ENCODE results near the gene TMC1.

Gene TMC1

GRCh38 chr9:72565535-72565934 is 44.1 kb downstream of the TMC1 start:
- no peak for DNase-seq (ENCODE audit: low read depth in 1 of 2, low spot score in 1 of 2)

DNA sequence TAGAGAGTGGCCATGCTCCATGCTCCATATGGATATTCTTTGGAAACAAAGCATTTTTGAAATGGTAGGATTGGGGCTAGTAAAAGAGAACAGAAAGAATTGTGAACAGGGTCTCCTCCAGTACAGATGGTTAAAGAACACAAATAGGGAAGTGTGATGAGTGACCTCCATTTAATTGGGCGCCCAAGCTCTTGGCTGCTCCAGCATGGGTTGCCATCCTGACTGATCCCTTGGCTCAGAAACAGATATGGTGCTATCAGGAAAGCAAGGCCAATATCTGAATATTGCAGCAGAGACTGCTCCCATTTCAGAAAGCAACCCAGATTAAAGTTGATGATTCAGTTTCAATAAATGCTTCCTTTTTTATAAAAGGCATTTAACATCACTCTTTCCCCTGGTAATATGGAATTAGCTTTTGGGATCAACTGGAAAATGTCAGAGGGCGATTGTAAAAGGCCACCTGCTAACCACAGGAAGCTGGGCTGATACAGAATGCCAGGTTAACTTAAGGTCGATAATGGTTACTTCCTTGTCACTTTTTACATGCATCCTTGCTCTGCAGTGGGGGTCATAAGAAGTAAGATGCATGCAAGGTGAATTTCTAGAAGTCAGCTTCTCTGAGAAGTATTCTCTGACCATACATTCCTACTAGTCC is 52.9 kb downstream of the TMC1 start:
- DNase-seq (ENCODE audit: low read depth in 1 of 2, low spot score in 1 of 2) = no peak

DNA sequence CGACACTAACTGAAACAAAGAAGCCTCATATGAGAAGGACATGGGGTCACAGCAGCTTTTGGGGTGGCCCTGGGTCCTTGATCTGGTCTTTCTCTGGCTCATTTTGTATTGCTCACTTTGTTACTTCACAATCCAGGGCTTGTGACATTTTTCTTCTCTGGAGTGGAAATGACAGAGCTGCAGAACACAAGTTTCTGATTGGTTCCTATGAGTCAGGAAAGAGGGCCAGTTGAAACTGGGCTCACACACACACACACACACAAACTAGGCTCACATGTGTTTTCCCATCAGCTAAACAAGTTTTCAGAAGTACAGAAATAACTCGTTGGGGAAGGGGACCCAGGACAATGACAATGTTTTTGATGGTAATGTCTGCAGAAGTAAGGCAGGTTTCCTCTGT is 54.3 kb downstream of the TMC1 start:
- no peak for DNase-seq (ENCODE audit: low read depth in 1 of 2, low spot score in 1 of 2)

GRCh38 chr9:72576087-72576486 is 54.7 kb downstream of the TMC1 start:
- DNase-seq (ENCODE audit: low read depth in 1 of 2, low spot score in 1 of 2) = no peak

- DNase-seq (ENCODE audit: low read depth in 1 of 2, low spot score in 1 of 2) = no peak
Measured at GRCh38 chr9:72577212-72577753, 55.9 kb downstream of the TMC1 start.

DNA sequence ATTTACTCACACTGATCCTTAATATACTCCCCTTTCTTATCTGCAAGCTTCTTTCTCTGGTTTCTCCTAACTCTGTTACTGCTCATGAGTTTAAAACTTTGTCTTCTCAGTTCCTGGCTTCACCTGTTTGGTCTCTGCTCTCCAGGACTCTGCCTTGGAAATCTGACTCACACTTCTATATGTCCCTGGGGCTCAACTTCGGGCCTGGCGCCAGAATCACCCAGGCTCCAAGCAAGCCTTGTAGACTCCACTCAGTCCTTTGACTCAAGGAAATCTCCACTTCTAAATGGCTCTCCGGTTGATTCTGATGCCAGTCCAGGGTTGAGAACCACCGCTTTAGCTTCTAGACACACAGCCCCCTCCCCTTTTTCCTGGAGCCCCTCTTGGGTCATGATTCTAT is 57.8 kb downstream of the TMC1 start:
- no peak for DNase-seq (ENCODE audit: low read depth in 1 of 2, low spot score in 1 of 2)

DNA sequence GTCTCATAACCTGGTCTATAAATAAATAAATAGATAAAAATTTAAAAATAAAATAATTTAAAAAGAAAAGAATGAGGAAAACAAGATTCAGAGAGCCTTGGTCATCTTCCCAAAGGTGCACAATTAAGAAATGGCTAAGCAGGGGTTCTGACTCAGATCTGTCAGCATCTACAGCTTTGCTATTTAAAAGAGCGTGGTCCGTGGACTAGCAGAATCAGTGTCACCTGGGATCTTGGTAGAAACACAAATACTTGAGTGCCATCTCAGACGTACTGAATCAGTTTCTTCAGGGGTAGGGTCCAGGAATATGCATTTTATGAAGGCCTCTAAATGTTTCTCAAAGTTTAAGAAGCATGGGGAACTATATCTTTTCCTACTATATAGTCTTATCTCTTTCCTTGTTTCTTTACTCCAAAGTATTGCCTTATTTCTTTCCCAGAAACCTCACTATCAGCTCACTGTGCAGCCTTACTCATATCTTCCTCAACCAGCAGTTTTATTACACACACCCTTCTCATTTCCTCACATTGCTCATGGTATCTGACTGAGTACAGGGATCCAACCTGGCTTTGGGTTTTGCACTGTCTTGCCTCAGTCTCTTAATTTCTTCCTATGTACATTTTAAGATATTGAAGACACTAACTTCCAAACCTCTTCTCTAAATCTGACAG is 58.6 kb downstream of the TMC1 start:
- DNase-seq (ENCODE audit: low read depth in 1 of 2, low spot score in 1 of 2) = no peak

DNA sequence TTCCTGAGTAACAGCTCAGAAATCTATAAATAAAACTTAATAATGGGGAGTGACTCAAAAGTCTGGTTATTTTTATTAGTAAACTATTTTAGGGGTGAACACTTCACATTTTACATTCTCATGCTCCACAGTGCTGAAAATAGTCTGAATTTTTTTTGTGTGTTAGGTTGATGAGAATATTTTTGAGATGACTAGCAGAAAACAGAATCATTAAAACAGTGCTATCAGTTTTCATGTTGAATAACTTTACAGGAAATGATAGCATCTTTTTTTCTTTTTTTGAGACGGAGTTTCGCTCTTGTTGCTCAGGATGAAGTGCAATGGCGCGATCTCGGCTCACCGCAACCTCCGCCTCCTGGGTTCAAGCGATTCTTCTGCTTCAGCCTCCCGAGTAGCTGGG is 60.3 kb downstream of the TMC1 start:
- no peak for DNase-seq (ENCODE audit: low read depth in 1 of 2, low spot score in 1 of 2)

DNA sequence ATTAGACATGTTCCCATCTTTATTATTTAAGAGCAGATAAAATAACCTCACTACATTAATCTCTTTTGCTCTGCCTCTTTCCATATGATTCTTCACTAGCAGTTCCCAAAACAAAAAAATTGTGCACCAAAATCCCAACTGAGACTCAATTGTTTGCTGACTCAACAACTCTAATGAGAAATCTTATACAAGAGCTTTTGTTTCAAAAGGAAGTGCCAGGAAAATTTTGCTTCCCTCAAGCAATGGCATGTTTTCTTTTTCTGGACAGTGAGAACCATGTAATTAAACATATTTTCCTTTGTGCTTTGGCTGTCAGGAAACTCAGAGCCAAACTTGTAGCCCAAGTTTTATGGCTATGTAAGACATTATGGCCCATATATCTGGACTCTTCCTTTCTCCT is 62.0 kb downstream of the TMC1 start:
- no peak for DNase-seq (ENCODE audit: low read depth in 1 of 2, low spot score in 1 of 2)

DNA sequence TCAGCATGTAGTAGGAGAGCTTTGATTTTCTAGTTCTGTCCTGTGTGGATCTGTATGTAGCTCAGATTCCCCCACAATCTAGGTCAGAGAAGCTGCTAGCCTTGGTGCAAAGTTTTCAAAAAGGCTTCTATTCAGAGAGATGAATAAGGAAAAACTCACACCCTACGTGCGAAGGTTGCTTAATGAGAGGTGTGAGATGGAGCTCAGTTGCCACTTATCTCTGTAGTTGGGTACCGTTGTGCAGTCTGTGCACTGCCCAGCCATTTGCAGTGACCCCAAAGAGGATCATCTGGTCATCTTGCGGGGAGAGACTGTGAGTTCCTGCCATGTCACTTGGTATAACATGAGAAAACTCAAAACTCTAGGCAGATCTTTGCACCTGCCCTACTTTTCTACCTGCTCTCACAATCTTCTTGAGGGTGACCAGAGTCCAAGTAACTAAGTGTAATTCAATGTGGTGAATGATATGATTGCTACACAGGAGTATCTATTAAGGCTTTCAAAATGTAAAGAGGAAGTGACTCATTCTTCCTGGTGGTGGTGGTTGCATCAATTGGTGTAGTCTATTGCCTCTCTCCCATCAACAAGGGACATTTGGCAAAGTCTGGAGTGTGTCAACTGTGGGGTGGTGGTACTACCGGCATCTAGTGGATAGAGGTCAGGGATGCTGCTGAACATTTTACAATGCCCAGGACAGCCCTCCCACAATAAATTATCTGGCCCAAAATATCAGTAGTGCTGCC is 65.2 kb downstream of the TMC1 start:
- no peak for DNase-seq (ENCODE audit: low read depth in 1 of 2, low spot score in 1 of 2)

GRCh38 chr9:72588336-72588735 is 66.9 kb downstream of the TMC1 start:
- no peak for DNase-seq (ENCODE audit: low read depth in 1 of 2, low spot score in 1 of 2)

DNA sequence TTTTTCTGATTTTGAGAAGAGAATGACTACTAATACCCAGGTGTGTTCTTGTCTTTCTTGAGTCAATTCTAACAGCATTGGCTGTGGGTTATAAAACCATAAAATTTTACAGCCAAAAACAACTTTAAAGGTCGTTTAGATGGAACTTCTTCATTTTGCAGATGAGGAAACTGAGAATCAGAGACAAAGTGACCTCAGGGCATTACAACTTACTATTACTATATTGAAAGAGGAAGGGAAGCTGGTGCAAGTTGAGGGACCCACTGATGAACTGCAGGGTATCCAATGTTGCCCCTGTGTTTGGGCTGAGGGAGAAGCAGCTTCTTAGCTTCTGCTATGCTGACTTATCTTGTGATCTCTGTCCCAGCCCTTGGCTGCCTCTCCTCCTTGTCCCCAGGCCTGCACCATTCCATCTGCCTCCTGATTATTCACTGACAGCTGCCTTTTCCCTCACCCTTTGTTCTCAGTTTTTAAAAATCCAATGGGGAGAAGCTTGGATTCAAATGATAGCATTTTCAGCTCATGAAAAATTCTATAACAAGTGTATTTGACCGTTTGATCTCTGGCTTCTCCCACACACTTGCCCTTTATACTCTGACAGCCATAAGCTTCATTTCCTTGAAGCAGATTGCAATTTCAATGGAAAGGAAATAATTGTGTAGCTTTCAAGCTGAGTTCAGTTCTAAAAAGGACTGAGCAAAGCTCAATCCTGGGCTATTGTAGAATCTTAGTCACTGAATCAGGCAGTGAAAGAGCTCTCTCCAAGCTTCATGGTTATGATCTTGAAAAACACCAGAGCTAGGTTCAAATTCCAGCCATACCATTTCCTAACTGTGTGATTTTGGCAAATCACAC is 68.5 kb downstream of the TMC1 start:
- no peak for DNase-seq (ENCODE audit: low read depth in 1 of 2, low spot score in 1 of 2)

DNA sequence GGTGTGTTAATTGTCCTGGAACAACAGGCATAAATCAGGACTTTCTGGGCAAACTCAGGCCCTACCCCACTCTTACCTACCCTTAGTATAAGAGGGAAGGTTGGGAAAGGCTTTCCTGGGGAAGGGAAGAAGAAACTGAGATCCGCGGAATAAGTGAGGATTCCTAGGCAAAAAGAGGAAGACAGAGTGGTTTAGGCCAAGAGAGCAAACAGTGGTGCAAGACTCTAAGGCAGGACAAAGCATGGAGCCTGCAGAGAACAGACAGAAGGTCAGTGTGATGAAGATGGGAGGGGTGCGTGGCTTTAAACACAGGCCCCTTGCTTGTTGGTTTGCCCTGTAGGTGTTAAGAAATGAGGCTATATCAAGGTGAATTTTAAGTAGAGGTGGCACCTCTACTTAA is 69.4 kb downstream of the TMC1 start:
- no peak for DNase-seq (ENCODE audit: low read depth in 1 of 2, low spot score in 1 of 2)

GRCh38 chr9:72592502-72593403 is 71.3 kb downstream of the TMC1 start:
- no peak for DNase-seq (ENCODE audit: low read depth in 1 of 2, low spot score in 1 of 2)

DNA sequence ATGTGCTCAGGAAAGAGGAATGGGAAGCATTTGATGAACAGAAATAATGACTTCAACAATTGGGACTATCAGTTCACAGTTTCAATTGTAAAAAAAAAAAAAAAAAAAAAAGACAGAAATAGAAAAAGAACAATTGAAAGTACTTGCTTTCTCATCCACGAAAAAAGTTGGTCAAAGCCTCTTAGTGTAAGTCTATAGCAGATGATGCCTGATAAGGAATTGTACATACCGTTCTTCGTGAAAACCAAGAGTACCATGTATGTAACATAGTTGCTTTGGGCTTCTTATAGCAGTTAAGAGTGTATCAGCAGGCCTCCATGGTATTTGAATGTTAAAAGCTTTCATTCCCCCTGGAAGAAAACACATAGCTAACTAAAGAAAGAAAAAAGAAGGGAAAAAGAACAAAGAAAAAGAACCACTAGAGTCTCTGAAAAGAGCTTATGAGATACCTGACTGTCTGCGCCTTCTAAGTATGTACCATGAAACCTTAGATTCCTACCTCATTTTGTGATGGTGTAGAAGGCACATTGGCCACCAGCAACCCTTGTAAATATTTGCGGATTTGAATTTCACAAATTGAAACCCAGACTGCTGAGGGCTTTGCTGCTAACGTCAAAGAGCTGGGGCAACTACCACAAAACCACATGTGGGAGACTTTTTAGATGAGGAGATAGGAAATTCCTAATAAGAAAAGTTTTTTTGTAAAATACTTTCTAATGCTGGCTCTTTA is 75.2 kb downstream of the TMC1 start:
- DNase-seq (ENCODE audit: low read depth in 1 of 2, low spot score in 1 of 2) = no peak

GRCh38 chr9:72597181-72597517 is 75.7 kb downstream of the TMC1 start:
- DNase-seq (ENCODE audit: low read depth in 1 of 2, low spot score in 1 of 2) = no peak

- DNase-seq (ENCODE audit: low read depth in 1 of 2, low spot score in 1 of 2) = no peak
Measured at GRCh38 chr9:72597601-72598000, 76.2 kb downstream of the TMC1 start.

DNA sequence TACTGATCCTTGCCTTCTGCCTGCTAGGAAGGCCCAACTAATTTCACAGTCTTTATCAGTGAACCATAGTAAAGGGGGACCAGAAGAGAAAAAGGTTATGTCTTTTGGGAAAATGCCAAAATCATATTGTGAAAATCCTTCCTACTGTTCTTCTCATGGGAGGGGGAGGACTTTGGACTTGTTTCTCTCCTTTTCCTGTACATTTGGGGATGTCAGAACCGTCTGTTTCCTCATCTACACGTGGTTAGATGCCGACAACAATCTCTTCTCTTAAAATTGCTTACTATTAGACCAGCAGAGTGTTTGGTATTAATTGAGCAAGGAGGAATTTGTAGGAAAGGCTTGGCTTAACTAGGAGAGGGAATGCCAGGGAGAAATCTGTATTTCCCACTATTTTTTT is 77.2 kb downstream of the TMC1 start:
- DNase-seq (ENCODE audit: low read depth in 1 of 2, low spot score in 1 of 2) = no peak

DNA sequence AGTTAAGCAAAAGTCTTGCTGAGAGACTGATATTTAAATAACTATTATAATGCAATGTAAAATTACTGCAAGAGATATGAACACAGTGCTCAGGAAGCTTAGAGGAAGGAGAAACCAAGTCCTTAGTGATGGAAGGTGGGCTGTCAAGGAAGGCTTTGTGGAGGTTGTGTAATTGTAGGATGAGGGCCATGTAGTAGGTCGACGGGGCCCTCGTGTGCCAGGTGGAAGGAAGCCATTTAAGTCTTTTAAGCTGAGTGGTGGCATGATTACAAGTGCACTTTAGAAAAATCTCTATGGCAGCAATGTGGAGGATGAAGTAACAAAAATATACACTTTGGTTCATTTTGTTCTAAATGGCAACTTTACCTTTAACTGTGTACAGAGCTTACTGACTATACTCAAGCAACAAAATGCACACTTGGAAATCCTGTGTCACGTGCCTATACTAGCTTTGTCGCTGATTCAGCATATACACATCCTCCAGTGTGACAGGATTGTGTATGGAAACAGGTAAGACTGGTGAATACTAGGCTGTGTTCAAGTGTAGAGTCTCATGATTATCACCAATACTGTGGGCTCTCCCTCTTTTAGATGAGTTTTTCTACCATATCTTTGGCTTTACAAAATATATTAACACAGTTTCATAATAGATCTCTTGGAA is 78.6 kb downstream of the TMC1 start:
- no peak for DNase-seq (ENCODE audit: low read depth in 1 of 2, low spot score in 1 of 2)
